GM13976 (cell line): ENCODE measurements around the gene KLC3.

Experiments used
- DNase-seq: peaks from one replicate; pipeline ENCODE4 v3.0.0; 2012; ENCODE audit warnings: low spot score
- in situ Hi-C: fragments of 300-500 bp; cut with MboI; formaldehyde crosslinking; loops from one replicate; pipeline ENCODE4 v1.12.0; 2022; ENCODE audit warnings: low sequenced_read_pairs, mixed read lengths, inconsistent platforms; ENCODE audit not compliant: unreplicated experiment
- TF ChIP-seq, protein P1 (sequence below): IDR thresholded peaks from 2 replicates; pipeline ENCODE4 v1.5.1; 2012; ENCODE audit warnings: borderline replicate concordance, mild to moderate bottlenecking; ENCODE audit not compliant: insufficient read depth; ENCODE audit errors: extremely low read depth, missing control alignments, control extremely low read depth

Gene KLC3

DNA sequence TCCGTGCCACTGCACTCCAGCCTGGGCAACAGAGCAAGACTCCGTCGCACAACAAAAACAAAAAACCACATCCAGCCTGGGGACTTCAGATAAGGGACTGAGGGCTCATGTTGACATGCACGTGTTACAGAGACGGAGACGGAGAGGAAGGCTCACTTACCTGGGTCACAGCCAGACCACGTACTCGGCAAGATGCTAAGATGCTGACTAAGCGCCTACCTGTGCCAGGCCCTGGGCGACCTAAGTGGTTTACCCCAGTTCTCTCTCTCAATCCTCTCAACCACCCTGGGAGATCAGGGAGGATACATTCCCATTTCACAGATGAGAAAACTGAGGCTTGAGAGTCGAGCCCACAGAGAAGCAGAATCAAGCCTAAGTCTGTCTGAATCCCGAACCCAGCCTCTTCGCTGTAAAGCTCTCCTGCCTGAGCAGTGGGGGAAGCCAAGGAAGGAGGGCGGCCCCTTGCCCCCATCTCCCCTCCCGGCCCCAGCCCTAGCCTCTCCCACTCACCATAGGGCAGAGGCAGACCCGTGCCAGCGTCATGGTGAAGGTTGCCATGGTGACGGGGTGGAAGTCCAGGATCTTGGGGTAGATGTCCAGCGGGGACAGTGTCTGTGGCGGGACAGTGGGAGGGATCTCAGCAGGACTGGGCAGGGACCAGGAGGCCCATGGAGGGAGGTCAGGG, 16.4 kb downstream of the KLC3 start:
- in situ Hi-C loops: no loop called here
- TF ChIP-seq, protein P1, sequence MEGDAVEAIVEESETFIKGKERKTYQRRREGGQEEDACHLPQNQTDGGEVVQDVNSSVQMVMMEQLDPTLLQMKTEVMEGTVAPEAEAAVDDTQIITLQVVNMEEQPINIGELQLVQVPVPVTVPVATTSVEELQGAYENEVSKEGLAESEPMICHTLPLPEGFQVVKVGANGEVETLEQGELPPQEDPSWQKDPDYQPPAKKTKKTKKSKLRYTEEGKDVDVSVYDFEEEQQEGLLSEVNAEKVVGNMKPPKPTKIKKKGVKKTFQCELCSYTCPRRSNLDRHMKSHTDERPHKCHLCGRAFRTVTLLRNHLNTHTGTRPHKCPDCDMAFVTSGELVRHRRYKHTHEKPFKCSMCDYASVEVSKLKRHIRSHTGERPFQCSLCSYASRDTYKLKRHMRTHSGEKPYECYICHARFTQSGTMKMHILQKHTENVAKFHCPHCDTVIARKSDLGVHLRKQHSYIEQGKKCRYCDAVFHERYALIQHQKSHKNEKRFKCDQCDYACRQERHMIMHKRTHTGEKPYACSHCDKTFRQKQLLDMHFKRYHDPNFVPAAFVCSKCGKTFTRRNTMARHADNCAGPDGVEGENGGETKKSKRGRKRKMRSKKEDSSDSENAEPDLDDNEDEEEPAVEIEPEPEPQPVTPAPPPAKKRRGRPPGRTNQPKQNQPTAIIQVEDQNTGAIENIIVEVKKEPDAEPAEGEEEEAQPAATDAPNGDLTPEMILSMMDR: no peak
- no peak for DNase-seq

GRCh38 chr19:45357445-45357783, 16.9 kb downstream of the KLC3 start:
- in situ Hi-C loops: no loop called here
- TF ChIP-seq, protein P1: no peak
- no peak for DNase-seq

- in situ Hi-C loops: no loop called here
- TF ChIP-seq, protein P1: no peak
- DNase-seq: no peak
Observed at GRCh38 chr19:45358213-45358792, 17.8 kb downstream of the KLC3 start.

GRCh38 chr19:45361608-45362007, 21.1 kb downstream of the KLC3 start:
- TF ChIP-seq, protein P1: no peak
- in situ Hi-C loops: no loop called here
- DNase-seq: no peak

GRCh38 chr19:45362291-45362690, 21.7 kb downstream of the KLC3 start:
- in situ Hi-C loops: no loop called here
- TF ChIP-seq, protein P1: no peak
- DNase-seq: no peak

DNA sequence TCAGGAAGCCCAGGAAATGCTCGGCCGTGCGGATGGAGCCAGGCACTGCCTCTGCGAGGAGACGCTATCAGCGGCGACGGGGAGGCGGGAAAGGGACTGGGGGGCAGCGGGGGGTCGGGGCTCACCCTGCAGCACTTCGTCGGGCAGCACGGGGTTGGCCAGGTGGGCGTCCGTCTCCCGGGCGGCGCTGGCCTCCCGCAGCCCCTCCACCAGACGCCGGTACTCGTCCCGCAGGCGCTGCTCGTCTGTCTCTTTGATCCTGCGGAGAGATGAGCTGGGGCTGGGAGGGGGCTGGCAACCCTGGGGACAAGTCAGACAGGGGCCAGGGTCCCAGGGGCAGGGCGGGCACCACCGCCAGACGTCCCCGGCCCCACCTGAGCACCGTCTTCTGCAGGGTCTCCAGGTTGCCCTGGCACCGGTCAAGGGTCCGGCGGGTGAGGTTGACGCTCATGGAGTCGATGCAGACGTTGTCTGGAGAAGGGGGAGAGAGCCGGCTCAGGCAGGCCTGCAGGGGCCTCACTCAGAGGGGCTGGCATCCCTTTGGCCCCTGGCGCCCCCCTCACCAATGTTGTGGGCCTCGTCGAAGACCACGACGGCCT, 23.4 kb downstream of the KLC3 start:
- TF ChIP-seq, protein P1: no peak
- in situ Hi-C loops: no loop called here
- no peak for DNase-seq

- in situ Hi-C loops: no loop called here
- DNase-seq: no peak
- TF ChIP-seq, protein P1: no peak
Observed at GRCh38 chr19:45364696-45365095, 24.1 kb downstream of the KLC3 start.
